HAP-1 (cell line): ENCODE measurements around the gene RFTN1.

Experiments
- DNase-seq, 2 experiments: peaks; one replicate each; pipeline ENCODE4 v3.0.0-alpha.2; 2016 to 2020; ENCODE audit warnings: low spot score in 2 of 2
- H3K27me3 ChIP-seq: fragments of 250-450 bp; sonication (Bioruptor Pico); 2 replicates; pipeline ENCODE4 v1.5.1; 2020; ENCODE audit warnings: low read depth, mild to moderate bottlenecking, moderate library complexity
- H3K36me3 ChIP-seq: fragments of 250-450 bp; sonication (Bioruptor Pico); replicated peaks from 2 replicates; pipeline ENCODE4 v1.5.1; 2020; ENCODE audit warnings: mild to moderate bottlenecking
- H3K4me1 ChIP-seq: fragments of 250-450 bp; sonication (Bioruptor Pico); 2 replicates; pipeline ENCODE4 v1.5.1; 2020; ENCODE audit warnings: mild to moderate bottlenecking
- H3K4me3 ChIP-seq: fragments of 250-450 bp; sonication (Bioruptor Pico); 2 replicates; pipeline ENCODE4 v1.5.1; 2020; ENCODE audit warnings: mild to moderate bottlenecking, moderate library complexity
- H3K9me3 ChIP-seq: fragments of 250-450 bp; sonication (Bioruptor Pico); 2 replicates; pipeline ENCODE4 v1.5.1; 2020; ENCODE audit warnings: mild to moderate bottlenecking, moderate library complexity
- in situ Hi-C: fragments of 300-500 bp; cut with MboI; formaldehyde crosslinking; loops from 3 replicates; pipeline ENCODE4 v1.14.3; 2020; ENCODE audit warnings: low sequenced_read_pairs, inconsistent platforms, mixed read lengths

Gene RFTN1

DNA sequence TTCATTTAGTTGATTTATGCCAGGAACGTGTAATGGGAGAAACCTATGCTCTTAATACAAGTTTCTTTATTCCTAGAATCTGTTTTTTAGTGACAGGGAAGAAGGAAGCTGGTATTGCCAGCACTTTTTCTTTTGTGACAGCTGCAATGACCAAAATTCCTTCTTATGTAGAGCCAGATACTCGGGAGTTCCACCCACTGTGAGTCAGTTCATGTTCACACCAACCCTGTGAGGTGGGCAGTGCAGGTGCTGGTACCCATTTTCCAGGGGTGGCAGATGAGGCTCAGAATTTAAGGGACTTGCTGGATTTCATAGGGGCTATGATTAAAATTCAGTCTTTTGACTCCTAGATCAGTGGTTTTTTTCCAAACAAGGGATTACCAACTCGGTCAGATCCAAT is 213.8 kb downstream of the RFTN1 start:
- no peak for DNase-seq
- Histone ChIP-seq H3K9me3 (no peaks in the 10 kb centered on the region), H3K27me3 (no peaks in the 10 kb centered on the region), H3K4me3 (no peak overlapping the region), H3K4me1 (no peaks in the 10 kb centered on the region), H3K36me3 (peaks cover 27% of the 10 kb centered on the region)
- in situ Hi-C loops, result no loop called here

- Histone ChIP-seq H3K4me3 (no peak overlapping the region), H3K9me3 (no peaks in the 10 kb centered on the region), H3K4me1 (no peaks in the 10 kb centered on the region), H3K27me3 (no peaks in the 10 kb centered on the region), H3K36me3 (peaks cover 29% of the 10 kb centered on the region)
- no peak for DNase-seq
- in situ Hi-C loops, result no loop called here
These were observed 214.6 kb downstream of the RFTN1 start for GRCh38 chr3:16298891-16299290.

DNA sequence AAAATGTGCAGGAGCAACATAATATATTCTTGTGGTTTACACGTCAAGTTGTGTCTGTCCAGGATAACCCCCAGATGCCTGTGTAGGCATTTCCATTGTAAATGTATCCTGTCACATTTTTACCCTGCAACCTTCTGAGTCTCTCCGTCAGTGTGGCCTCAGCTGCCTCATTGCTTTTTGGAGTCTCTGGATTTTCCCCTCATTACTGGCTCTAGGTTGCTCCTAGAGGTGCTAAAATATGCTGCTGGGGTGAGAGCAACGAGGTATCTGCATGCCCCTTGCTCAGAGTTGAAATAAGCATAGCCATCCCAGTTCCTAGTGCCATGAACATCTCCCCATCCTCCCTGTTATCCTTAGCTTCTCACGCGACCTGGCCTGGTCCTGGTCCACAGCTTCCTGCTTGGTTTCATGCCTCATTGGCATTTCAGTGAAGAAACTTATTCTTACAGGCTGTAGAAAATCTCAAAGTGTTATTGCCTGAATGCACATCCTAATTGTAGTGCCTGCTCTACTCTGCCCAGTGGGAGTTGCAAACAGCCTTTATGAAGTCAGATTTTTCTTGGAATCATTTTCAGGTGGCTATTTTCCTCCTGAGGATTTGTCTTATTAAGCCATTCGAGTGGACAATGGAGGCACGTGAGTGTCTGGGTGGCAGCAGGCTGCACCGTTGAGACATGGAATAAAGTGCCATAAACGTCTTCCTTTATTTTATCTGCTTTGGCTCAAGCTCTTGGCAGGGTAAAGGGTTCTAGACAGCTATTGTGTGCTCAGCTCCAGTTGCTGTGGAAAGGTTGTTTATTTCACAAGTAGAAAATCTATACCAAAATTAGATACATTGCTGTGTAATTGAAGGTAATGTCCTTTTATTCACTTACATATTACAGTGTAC is 215.3 kb downstream of the RFTN1 start:
- DNase-seq, result no peak
- Histone ChIP-seq H3K27me3 (no peaks in the 10 kb centered on the region), H3K4me3 (no peak overlapping the region), H3K36me3 (peaks cover 33% of the 10 kb centered on the region), H3K4me1 (no peaks in the 10 kb centered on the region), H3K9me3 (no peaks in the 10 kb centered on the region)
- in situ Hi-C loops, result no loop called here

- Histone ChIP-seq H3K27me3 (no peaks in the 10 kb centered on the region), H3K4me3 (no peak overlapping the region), H3K4me1 (no peaks in the 10 kb centered on the region), H3K36me3 (peaks cover 31% of the 10 kb centered on the region), H3K9me3 (no peaks in the 10 kb centered on the region)
- in situ Hi-C loops, result no loop called here
- no peak for DNase-seq
These were observed 218.1 kb downstream of the RFTN1 start for GRCh38 chr3:16295298-16295890.

DNA sequence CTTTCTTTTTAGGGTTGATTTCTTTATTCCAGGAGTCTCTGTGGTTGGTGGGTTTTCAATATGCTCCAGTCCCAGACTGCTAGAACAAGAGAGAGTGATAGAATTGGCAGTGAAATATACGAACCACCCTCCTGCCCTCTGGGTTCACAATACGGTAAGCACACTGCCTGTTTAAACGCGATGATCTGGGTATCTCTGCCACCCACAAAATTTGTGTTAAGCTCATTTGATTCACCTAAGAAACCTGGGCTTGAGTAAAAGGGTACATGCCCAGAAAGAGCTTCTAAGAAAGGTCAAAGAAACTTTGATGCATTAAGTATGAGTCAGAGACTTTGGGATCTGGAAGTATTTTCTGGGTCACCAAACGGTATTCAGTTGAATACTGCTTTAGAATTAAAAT is 218.7 kb downstream of the RFTN1 start:
- H3K36me3 ChIP-seq, result peaks cover 31% of the 10 kb centered on the region
- in situ Hi-C loops, result no loop called here
- H3K4me1 ChIP-seq, result no peaks in the 10 kb centered on the region

DNA sequence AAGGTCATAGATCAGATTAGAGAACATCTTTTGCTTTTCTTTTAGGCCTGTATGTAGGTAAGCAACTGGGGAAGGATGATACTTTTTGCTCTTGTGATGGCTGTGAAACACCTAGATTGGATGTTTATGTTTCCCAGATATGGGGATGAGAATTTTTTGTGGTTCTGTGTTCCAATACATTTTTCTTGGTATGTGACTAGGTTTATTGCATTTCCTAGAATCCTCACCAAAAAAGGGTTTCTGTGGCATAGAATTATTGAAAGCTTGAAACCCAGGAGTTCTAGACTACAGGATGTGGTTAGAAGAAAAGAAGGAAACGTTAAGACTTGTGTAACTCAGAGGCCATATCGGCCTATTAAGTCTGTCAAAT is 222.7 kb downstream of the RFTN1 start:
- H3K27me3 ChIP-seq, result no peaks in the 10 kb centered on the region
- DNase-seq, result no peak
- H3K4me3 ChIP-seq, result no peak overlapping the region
- H3K4me1 ChIP-seq, result no peaks in the 10 kb centered on the region
- peaks cover 33% of the 10 kb centered on the region for H3K36me3 ChIP-seq
- no peaks in the 10 kb centered on the region for H3K9me3 ChIP-seq
- in situ Hi-C loops, result no loop called here

More for the DNA sequence above, 218.7 kb downstream of the RFTN1 start:
- H3K27me3 ChIP-seq, result no peaks in the 10 kb centered on the region
- no peak overlapping the region for H3K4me3 ChIP-seq
- DNase-seq, result no peak
- H3K9me3 ChIP-seq, result no peaks in the 10 kb centered on the region

DNA sequence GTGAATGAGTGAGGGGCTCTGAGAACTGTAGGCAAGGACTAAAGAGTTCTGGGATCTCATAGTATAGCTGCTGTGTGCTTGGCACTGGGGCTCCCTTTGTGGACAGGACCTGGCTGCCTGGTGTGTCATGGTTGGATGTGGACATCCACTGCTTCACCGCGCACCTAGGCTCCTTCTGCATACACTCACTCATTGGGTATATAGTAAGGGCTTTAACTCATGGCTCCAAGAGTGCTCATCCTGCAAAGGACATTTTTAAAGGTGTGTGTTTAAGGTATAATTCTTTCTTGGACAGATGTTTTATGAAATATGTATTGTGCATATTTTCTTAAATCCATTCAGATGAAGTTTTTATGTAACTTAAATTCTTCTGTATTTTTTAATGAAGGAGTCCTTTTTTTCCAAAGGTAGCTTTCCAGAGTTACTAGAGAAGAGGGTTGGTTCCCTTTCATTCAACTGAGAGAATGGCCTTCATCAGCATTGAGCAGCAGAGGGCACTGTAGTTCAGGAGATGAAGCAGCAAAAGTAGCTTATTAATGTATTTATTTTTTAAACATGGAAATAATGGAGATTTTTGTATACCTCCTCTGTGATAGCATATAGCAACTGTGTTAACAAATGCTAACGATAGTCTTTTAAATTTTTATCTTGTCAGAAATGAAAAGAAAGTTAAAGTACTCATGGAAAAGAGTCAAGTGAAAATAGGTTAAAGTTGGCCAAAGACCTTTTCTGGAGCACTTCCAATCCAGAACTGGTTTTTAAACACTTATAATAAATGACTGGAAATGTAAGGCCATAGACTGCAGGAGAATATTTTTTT is 223.3 kb downstream of the RFTN1 start:
- peak; percentile 36 to 42 for DNase-seq
- no peaks in the 10 kb centered on the region for H3K27me3 ChIP-seq
- in situ Hi-C loops, result no loop called here
- H3K36me3 ChIP-seq, result peaks cover 28% of the 10 kb centered on the region
- no peak overlapping the region for H3K4me3 ChIP-seq
- no peaks in the 10 kb centered on the region for H3K9me3 ChIP-seq
- H3K4me1 ChIP-seq, result no peaks in the 10 kb centered on the region

DNA sequence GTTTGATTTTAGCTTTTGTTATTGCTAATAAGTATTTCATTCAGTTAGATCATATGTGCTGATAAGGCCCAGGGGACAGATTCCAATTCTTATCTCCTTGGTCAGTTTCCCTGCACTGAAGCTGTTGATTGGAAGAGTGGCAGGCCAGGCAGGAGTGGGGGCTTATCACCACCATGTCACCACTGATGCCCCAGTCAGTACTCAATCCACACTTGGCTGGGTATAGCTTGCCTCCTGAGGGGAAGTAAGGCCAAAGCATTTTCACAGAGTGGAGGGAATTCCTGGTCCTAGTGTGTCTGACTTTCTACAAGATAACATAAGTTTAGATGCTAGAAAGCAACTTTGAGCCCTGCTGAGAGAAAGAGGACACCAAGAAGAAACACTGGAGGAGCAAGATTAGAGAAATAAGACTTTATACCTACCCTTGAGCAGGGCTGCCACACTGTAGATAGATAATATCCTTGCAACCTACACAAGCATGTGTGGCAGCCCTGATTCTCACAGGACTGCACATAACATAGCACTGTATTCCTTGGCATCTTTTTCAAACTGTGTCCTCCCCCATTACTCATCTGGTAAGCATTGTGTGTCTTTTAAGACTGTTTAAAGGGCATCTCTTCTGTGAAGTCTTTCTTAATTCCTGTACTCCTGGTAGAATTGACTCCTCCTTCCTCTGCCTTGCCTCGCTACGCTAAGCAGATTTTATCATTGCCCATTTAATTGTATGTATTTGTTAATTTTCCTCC is 224.2 kb downstream of the RFTN1 start:
- no peak overlapping the region for H3K4me3 ChIP-seq
- peaks cover 3% of the 10 kb centered on the region; the same call in 1 of the 2 replicates for H3K4me1 ChIP-seq
- peaks cover 23% of the 10 kb centered on the region for H3K36me3 ChIP-seq
- no peaks in the 10 kb centered on the region for H3K27me3 ChIP-seq
- in situ Hi-C loops, result loop anchor here (5.0 kb wide), 1 partner anchor 263 kb away; no protein-coding TSS in a partner anchor
- no peaks in the 10 kb centered on the region for H3K9me3 ChIP-seq
- DNase-seq, result no peak

- Histone ChIP-seq H3K27me3 (no peaks in the 10 kb centered on the region), H3K9me3 (no peaks in the 10 kb centered on the region), H3K36me3 (peaks cover 26% of the 10 kb centered on the region), H3K4me1 (peaks cover 5% of the 10 kb centered on the region; the same call in 1 of the 2 replicates), H3K4me3 (no peak overlapping the region)
- DNase-seq, result no peak
- in situ Hi-C loops, result loop anchor here (5.0 kb wide), 1 partner anchor 264 kb away; no protein-coding TSS in a partner anchor
These were observed 224.8 kb downstream of the RFTN1 start for GRCh38 chr3:16288664-16289063.

DNA sequence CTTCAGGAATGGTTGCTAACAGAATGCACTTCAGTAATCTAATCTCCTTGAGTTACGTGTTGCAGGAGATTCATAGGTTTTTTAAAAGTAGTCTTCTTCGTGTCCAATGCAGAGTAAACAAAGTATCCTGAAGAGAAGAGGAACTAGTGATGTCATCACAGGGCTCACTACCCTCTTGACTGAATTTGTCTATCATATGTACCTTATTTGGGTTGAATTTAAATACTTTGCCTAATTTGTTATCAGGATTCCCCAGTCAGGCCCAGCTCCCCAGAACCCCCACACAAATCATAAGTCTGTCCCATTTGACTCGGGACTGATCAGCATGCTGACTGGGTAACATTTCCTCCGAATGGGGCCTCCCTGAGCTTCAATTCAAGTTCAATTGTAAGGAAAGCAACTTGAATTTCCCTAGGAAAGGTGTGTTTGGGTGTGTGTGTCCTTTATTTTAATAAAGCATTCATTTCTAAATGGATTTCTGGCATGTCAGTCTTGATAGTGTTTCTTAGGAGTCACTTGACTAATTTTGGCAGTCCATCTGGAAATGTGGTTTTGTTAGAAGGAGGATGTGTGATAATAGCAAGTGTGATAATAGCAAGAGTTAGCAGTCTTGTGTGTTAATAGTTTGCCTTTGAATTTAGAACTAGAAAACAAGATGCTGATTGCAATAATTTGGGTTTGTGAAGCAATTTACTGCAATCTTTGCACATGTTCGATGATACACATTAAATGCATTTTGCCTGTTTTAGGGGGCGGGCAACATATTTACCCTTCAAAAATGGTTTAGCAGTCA is 226.6 kb downstream of the RFTN1 start:
- DNase-seq, result no peak
- Histone ChIP-seq H3K27me3 (no peaks in the 10 kb centered on the region), H3K4me3 (no peak overlapping the region), H3K9me3 (no peaks in the 10 kb centered on the region), H3K4me1 (peaks cover 5% of the 10 kb centered on the region; the same call in 1 of the 2 replicates), H3K36me3 (peaks cover 25% of the 10 kb centered on the region)
- in situ Hi-C loops, result loop anchor here (5.0 kb wide), 1 partner anchor 265 kb away; no protein-coding TSS in a partner anchor

- Histone ChIP-seq H3K9me3 (no peaks in the 10 kb centered on the region), H3K36me3 (peaks cover 19% of the 10 kb centered on the region), H3K4me3 (no peak overlapping the region), H3K4me1 (peaks cover 5% of the 10 kb centered on the region; the same call in 1 of the 2 replicates), H3K27me3 (no peaks in the 10 kb centered on the region)
- in situ Hi-C loops, result loop anchor here (5.0 kb wide), 1 partner anchor 266 kb away; no protein-coding TSS in a partner anchor
- no peak for DNase-seq
These were observed 227.3 kb downstream of the RFTN1 start for GRCh38 chr3:16286161-16286560.

- H3K27me3 ChIP-seq, result no peaks in the 10 kb centered on the region
- in situ Hi-C loops, result loop anchor here (5.0 kb wide), 1 partner anchor 268 kb away; no protein-coding TSS in a partner anchor
- H3K4me1 ChIP-seq, result peaks cover 5% of the 10 kb centered on the region; the same call in 1 of the 2 replicates
- no peaks in the 10 kb centered on the region for H3K9me3 ChIP-seq
- no peak for DNase-seq
- peaks cover 21% of the 10 kb centered on the region for H3K36me3 ChIP-seq
- no peak overlapping the region for H3K4me3 ChIP-seq
These were observed 228.9 kb downstream of the RFTN1 start for GRCh38 chr3:16284633-16285032.
